ENCODE measurements around the gene FGD3.
A peak's percentile ranks its signal among the peaks of the same experiment; 100 is the strongest.

The FGD3 gene

DNA sequence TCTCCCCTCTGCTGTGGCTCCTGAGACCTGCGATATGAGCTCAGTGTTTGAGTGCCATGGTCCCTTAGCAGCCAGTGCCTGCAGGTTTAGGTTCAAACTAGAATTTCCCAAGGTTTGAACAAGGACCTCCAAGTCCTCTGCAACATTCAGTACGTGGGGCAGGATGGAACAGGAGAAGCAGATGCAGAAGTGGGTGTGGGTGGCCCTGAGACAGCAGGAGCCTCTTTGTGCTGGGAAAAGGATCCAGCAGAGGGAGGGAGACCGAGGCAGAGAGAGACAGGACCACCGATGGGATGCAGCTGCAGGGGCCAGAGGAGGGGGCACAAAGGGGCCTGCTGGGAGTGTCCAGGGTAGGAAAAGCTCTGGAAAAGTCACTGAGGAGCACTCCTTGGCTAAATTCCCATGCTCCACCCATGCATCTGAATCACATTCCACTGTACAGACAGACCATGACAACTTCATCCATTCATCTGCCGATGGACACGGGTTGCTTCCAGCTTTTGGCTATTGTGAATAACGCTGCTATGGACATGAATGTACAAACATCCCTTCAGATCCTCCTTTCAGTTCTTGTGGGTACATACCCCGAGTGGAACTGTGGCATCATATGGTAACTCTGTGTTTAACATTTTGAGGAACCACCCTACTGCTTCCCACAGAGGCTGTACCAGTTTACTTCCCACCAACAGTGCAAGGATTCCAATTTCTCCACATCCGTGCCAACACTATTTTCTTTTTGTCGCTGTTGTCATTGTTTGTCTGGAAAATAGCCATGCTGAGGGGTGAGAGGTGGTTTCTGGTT lies 84.5 kb downstream of the FGD3 start:
- DNase-seq (ENCODE audit: low spot score) = peak; percentile 44

GRCh38 chr9:93032545-93032944 lies 85.2 kb downstream of the FGD3 start:
- DNase-seq (ENCODE audit: low spot score) = no peak

DNA sequence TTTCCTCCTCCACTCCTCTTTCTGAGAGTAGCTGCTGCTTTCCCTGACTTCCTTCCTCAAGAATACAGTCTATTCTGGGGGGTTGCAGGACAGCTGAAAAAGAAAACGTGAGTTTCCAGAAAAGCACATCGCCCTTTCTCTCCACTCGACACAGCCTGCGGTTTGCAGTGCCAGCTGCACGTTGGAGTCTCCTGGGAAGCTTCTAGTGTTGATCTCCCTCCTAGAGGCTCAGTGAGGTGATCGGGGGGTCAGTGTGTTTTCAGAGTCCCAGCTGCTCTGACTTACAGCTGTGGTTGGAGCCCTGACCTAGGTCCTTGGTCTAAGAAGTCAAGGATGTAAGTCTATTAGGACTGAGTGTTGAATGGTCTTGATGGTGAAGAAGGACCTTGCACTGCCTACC lies 86.2 kb downstream of the FGD3 start:
- no peak for DNase-seq (ENCODE audit: low spot score)

DNA sequence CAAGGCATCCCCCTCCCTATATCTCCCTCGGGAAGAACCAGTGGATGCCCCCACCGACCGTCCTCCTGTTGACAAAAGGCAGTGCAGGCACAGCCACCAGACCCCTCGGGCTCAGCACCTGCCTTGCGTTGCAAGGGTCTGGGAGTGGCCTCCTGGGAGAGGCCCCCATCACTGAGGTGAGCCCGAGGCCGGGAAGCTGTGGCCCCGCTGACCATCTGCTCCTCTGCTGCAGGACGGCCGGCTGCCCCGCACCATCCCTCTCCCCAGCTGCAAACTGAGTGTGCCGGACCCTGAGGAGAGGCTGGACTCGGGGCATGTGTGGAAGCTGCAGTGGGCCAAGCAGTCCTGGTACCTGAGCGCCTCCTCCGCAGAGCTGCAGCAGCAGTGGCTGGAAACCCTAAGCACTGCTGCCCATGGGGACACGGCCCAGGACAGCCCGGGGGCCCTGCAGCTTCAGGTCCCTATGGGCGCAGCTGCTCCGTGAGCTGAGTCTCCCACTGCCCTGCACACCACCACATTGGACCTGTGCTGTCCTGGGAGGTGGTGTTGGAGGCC lies 87.9 kb downstream of the FGD3 start:
- no peak for DNase-seq (ENCODE audit: low spot score)

DNA sequence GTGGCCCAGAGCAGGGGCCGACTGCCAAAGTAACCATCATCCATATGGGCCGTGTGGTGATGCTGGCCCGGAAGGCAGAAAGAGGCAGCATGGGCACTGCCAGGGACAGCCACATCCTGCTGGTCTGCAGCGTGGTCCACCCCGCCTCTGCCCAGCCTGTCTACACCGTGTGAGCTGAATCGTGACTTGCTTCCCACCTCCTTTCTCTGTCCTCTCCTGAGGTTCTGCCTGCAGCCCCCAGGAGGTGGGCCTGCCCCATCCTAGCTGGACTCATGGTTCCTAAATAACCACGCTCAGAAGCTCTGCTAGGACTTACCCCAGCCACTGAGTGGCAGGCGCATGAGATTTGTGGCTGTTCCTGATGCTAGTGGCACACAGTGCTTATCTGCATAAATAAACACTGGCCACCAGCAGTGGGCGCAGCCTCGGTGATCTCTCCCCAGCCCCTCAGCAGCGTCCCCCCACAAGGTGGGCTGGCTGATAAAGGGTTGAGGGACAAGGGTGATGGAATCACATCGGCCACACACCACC lies 88.6 kb downstream of the FGD3 start:
- no peak for DNase-seq (ENCODE audit: low spot score)

GRCh38 chr9:93036887-93037475 lies 89.7 kb downstream of the FGD3 start:
- no peak for DNase-seq (ENCODE audit: low spot score)

- DNase-seq (ENCODE audit: low spot score) = no peak
These were observed 90.2 kb downstream of the FGD3 start for GRCh38 chr9:93037476-93037971.

GRCh38 chr9:93038918-93039317 lies 91.6 kb downstream of the FGD3 start:
- no peak for DNase-seq (ENCODE audit: low spot score)

GRCh38 chr9:93039456-93039855 lies 92.1 kb downstream of the FGD3 start:
- DNase-seq (ENCODE audit: low spot score) = no peak

- no peak for DNase-seq (ENCODE audit: low spot score)
These were observed 92.7 kb downstream of the FGD3 start for GRCh38 chr9:93039976-93040375.

DNA sequence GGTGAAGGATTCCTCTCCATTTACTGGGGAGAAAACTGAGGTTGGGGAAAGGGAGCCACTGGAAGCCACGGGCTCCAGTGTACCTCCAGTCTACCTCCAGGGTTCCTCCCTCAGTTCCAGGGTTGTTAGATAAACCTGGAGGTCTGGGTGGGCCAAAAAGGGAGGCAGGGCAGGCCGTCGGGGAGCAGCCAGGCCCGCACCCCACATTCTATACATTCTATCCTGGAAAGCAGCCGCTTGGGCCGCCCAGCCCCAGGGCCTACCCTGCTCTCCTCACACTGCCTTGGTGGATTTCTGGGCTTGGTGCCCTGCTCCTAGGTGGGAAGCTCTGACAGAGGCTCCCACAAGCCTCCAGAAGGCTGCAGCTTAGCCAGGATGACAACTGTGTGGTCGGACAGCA lies 93.1 kb downstream of the FGD3 start:
- DNase-seq (ENCODE audit: low spot score) = no peak

DNA sequence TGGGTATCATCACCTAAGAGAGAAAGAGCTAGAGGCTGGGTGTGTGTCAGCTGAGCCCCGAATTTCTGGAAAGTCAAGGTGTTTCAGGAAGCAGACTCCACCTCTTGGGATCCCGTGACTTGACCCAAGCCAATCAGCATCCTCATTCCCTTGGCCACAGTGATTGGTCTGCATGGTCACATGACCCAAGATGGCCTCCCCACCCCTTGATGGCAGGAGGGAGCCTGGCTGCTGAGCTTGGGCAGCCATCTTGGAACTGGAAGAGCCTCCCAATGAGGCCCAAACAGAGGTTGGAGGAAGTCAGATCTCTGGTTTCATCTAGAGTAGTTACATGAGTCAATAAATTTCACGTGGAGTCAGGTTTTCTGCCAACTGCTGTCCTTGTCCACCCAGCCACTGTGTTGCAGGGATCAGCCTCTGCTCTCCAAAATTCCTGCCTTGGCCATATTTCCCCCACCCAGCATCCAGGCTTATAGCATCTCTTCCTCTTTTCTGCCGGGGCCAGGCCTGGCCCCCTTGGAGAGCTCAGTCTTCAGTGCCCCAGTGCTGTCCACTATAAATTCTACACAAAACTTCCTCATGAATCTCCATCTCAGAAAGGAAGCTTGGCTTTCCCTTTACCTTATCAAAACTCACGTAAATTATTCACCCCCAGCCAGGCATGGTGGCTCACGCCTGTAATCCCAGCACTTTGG lies 93.9 kb downstream of the FGD3 start:
- no peak for DNase-seq (ENCODE audit: low spot score)

DNA sequence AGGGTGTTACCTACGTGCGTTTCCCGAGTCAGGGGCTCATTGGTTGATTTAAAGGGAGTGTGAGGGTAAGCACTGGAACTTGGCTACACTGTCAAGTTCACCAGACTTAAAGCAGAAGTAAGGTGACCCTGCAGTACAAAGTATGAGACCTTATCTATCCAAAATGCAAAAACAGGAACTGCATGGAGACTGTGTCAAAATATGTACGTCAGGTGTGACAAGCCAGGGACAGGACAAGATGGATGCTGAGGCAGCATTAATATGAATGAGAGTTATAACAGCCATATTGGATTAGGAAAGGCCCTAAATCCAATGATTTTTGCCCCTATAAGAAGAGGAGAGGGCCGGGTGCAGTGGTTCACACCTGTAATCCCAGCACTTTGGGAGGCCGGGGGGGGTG lies 95.8 kb downstream of the FGD3 start:
- no peak for DNase-seq (ENCODE audit: low spot score)

DNA sequence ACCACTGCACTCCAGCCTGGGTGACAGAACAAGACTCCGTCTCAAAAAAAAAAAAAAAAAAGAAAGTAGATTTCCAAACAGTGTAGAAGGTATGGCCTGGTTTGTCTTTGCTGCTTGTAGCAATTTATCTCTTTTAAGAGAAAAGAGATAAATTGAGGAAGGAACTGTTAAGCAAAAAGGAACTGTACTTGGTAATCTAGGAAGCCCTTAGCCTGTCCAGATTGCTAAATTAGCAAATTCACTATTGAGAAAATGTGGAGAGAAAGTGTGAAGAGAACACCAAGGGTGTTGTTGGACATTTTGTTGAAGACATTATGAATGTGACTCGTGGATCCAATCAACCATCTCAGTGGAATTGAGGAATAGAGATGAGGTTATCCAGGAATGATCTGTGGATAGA lies 98.2 kb downstream of the FGD3 start:
- DNase-seq (ENCODE audit: low spot score) = no peak

DNA sequence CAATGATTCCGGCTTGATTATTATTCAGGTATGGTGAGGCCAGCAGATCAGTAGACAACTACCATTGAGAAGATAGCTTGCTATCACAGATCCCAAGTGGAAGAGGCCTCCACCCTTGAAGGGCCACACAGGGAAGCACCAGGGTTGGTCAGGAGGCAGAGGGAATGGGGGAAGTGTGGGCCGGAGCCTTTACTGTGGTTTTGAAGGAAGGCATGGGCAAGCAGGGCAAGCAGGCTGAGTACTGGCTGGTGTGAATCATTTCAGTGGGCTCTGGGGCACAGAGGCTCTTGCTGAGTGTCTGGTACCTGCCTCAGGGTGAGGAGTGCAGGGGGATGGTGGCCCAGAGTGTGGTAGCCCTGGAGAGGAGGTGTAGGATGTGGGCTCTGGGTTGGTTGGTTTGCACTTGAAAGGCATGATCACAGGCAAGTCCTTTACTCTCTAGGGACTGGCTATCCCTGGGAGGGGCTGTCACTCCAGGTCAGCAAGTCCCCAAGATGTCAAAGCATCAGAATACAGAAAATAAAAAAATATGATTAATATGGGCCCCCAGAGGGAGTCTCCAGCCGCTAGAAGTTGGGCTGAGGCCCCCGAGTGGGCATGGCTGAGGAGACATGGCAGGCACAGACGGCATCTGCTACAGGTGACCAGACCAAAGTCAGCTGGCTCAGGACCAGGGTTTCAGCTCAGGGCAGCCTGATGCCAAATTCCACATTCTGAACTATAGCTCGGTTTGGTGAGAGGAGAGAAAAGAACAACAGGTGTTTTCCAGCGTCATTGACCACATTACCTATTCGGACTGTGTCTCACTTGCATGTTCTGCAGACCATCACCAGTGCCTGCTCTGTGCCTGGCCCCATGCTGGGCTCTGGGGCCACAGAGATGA lies 101.5 kb downstream of the FGD3 start:
- no peak for DNase-seq (ENCODE audit: low spot score)

- DNase-seq (ENCODE audit: low spot score) = no peak
These were observed 102.2 kb downstream of the FGD3 start for GRCh38 chr9:93049491-93049890.

DNA sequence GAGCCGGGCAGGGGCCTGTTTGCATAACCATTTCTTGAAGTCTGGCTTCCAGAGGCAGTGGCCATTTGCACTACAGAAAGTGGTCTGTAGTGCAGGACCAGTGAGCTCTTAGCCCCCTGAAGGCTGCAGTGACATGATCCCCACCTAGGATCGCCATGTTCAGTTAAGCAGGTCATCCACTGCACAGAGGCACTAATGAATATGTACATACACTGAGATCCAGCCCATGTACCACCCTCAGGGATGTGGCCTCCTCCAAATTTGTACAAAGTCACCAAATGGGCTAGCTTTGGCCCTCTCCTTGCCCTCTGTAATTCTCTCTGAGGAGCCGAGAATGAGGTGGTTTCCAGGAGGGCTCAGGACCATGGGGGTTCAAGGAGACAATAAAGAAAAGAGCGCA lies 102.9 kb downstream of the FGD3 start:
- no peak for DNase-seq (ENCODE audit: low spot score)

GRCh38 chr9:93051680-93052089 lies 104.4 kb downstream of the FGD3 start:
- DNase-seq (ENCODE audit: low spot score) = peak; percentile 73

GRCh38 chr9:93052791-93053540 lies 105.6 kb downstream of the FGD3 start:
- no peak for DNase-seq (ENCODE audit: low spot score)

DNA sequence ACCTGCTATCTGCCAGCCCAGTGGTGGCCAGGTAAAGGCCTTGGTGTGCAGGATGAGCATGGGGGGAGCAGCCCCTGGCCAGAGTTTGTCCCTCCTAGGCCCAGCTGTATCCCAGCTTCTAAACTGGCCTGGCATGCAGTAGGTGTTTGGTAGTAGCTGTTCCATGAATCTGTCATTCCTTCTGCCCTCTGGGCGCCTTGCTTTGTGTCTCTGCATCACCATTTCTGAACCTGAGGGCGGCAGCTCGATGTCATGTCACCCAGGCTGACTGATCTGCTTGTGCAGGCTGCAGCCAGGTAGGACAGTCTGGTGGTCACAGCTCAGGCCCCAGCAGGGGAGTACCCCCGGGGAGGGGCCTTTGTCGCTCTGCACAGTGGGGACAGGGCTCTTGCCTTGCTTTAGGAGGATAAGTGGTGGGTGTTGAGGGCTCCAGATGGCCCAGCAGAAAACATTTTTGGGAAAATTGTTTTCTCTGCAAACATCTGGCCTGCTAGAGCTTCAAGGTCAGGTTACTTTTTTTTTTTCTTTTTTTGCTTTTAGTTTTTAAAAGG lies 106.5 kb downstream of the FGD3 start:
- DNase-seq (ENCODE audit: low spot score) = no peak

Data from AG08395 (cell line).